HG02885 (cell line): ENCODE data around the gene CCDC192.
"Not testable (repeated sequence)": the region's sequence is repeated elsewhere in the genome, so short reads cannot be mapped to it uniquely, and the experiment has no call there.

ENCODE experiments used
- ATAC-seq: cut with Tn5 transposase; IDR thresholded peaks from one replicate; pipeline ENCODE4 v1.9.1; 2021; ENCODE audit warnings: mild to moderate bottlenecking; ENCODE audit not compliant: unreplicated experiment, poor library complexity

The CCDC192 gene

GRCh38 chr5:127697894-127698600, 5.1 kb upstream of the CCDC192 start:
- no peak for ATAC-seq

- no peak for ATAC-seq
These were observed 3.8 kb upstream of the CCDC192 start for GRCh38 chr5:127699416-127699815.

DNA sequence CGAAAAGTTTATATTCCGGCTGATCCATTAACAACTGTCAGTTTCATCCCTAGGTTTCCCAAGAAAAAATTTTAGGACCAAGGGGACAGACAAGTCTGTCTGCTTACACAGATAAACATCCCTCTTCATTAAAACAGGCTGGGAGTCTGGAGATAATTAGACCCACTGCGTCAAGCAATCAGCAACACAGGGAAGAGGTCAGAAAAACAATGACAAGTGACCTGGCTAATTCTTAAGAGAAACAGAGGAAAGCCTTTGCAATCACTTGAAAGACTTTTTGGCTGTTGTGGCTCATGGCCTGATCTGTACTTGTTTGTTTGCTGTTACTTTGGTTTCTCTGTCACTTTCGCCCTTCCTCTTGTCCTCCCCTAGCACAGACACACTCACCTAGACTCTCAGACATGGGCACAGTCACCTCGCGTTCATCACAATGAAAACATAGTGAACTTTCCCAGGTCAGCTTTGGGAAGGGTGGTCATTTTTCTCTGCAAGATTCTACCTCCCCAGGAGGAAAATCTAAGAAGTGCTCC, 2.9 kb upstream of the CCDC192 start:
- no peak for ATAC-seq

DNA sequence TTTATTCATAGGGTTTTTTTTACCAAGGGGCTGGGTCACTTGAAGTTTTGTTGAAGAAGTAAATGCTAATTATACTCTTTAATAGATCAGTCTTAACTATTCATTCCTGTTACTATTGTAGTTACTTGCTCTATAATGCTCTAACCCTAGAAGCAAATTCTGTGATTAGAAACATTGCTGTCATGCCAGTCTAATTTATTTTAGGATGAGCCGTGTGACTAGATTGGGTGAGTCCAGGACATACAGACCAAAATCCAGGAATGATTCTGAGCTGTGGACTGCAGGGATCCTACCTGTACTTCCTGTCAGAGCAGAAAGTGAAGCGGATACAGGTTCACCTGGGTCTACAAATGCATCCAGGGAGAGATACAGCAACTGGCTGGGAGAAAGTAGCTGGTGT, 757 bp upstream of the CCDC192 start:
- ATAC-seq = no peak

- no peak for ATAC-seq
These were observed 2.1 kb downstream of the CCDC192 start for GRCh38 chr5:127705120-127705892.

GRCh38 chr5:127706691-127707090, 3.5 kb downstream of the CCDC192 start:
- no peak for ATAC-seq

- ATAC-seq = no peak
These were observed 4.0 kb downstream of the CCDC192 start for GRCh38 chr5:127707209-127707608.

GRCh38 chr5:127713083-127713482, 9.9 kb downstream of the CCDC192 start:
- ATAC-seq = not testable (repeated sequence)

- no peak for ATAC-seq
These were observed 15.0 kb downstream of the CCDC192 start for GRCh38 chr5:127718181-127718580.

DNA sequence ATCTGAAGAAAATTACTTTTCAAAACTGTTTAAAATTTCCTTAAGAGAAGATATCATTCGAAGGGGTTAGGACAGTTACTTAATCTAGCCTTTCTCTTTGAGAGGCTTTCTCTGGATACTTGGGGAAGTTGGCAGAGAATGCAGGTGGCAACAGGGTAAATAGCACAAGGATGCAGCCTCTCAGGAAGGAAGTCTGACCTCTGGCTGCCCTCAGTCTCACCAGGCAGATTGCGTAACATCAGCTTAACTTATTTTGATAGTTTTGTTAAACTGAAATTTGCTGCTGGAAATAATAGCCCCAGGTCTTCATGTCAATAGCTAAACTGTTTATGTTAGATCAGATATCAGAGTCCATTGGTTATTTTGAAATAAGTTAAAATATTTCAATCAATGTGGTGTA, 20.4 kb downstream of the CCDC192 start:
- ATAC-seq = no peak

DNA sequence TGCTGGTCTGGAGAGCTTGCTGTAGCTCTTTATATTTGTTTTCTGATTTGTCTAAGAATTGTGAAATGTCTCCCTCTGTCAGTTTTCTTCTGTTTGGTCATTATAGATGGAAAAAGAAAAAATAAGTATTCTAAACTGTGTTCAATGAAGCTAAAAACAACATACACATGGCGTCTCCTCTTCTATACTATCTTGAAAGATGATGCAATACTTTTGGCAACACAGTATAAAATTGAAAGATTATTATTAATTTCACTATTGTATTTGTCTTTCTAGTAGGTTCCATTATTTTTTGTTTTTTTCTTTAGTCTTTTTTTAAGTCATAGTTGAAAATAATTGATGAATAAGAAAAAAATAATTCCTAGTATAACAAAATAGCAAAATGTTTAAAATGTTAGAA, 22.5 kb downstream of the CCDC192 start:
- ATAC-seq = no peak

DNA sequence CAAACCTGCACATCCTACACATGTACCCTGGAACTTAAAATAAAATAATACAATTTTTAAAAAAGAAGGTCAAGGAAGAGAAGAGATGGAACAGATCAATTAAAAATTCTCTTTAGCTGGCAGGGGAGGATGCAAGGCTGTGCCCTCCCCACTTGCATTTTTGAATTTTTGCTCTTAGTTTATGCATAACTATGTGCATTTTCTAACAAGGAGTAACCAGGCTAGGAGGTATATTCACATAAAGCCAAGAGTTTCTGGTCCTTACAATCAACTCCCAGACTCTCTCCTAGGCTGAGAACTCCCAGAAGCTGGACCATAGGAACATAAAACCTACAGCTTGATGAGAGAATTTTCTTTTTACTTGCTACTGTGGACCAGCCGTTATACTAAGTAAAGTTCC, 29.8 kb downstream of the CCDC192 start:
- no peak for ATAC-seq

- ATAC-seq = not testable (repeated sequence)
These were observed 36.2 kb downstream of the CCDC192 start for GRCh38 chr5:127739348-127739747.

DNA sequence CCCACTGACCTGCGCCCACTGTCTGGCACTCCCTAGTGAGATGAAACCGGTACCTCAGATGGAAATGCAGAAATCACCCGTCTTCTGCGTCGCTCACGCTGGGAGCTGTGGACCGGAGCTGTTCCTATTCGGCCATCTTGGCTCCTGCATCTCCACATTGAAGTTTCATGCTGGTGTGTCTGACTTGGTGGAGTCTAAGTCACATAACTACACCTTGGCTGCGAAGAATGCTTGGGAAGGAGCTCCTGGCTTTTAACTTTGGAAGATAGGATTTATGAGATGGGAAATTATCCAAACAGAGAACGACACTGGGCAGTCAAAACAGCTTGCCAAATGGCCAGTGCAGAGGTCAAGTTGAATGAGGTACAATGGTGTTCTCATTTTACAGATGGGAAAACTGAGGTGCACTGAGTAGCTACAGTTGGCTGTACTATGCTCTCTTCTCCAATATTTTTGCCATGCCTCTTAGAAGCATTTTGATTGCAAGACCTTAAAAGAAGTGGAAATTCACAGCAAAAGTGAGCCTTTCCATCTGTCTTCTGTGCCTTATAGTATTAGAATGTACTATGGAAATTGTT, 36.7 kb downstream of the CCDC192 start:
- no peak for ATAC-seq

- ATAC-seq = no peak
These were observed 38.2 kb downstream of the CCDC192 start for GRCh38 chr5:127741412-127741811.

GRCh38 chr5:127744241-127744640, 41.0 kb downstream of the CCDC192 start:
- no peak for ATAC-seq

DNA sequence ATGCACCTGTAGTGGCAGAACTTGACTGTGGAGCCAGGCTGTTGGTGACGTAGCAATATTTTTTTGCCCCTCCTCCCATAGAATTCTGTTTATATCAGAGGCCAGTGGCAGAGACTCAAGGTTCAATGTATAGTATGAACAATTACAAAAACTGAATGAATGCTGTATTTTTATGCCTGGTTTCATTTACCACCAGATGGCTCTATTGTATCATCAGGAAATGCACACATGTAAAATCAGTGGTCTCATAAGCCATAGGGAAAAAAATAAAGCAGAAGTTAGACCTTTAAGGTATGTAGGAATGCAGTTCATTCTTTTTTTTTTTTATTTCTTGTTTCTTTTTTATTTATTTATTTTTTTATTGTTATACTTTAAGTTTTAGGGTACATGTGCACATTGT, 43.6 kb downstream of the CCDC192 start:
- ATAC-seq = no peak

GRCh38 chr5:127752503-127753265, 49.5 kb downstream of the CCDC192 start:
- ATAC-seq = not testable (repeated sequence)

DNA sequence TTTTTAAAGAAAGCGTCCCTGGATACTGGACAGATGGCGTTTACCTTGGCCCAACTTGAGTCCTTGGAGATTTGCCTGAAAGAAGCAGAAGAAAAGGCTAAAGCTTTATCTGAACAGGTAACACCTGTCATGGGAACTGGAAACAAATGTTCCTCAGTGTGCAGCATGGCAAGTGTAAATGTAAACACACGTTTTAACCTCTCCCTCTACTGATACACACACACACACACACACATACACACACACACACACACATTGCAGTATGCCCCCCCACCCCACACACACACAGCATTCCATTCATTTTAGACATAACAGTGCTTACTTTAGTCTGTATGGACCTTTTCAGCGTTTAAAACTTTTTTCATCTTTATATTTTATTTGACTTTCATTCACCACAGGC, 51.1 kb downstream of the CCDC192 start:
- ATAC-seq = no peak

GRCh38 chr5:127754706-127755105, 51.5 kb downstream of the CCDC192 start:
- ATAC-seq = no peak
